Measurements from ENCODE around the gene DSG3. TPM values are rescaled to one million over a fixed set of nuclear protein-coding genes. Genes with fewer than 3 reads are reported as not detected.

Gene DSG3
- total and polyA plus RNA-seq, 2 donors from 2014 or later = not detected

DNA sequence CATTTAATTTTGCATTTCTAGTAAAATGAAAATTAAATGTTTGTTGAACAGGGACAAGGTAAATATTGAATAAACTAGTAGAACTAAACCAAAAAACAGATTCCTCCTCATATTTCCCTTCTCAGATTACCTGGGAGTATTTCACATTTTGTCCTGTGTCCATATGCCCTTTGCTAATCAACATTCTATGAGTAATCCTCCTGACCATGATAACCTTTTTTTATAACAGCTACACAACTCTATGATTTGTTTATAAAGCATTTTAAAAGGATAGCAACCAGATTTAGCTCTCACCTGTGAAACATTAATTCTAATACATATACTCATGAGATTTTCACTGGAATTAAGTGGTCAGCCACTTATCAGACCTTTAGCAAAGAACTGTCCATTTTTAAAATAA lies 43.3 kb downstream of the DSG3 start:
- intact Hi-C loops (cut with DNase I) = no loop called here
- no peak for FAIRE-seq

DNA sequence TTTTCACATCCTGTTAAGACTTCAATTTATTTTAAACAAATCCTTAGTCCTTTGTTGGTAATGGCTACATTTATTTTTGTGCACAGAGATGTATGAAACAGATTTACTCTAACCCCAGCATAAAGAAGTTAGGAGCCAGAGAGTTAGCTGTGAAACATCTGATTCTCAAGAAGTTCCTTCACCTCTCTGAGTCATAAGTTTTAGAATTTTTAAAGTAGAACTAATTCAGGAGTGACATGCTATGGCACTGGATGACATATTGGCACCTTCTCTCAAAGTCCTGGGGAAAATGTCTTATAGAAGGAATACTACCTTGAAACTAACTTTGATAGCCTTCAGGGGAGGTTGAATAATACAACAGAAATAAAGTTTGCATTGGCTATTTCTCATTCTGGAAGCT lies 44.0 kb downstream of the DSG3 start:
- Histone ChIP-seq H3K9me3 (ENCODE audit: control insufficient read depth in 2 of 3, insufficient read depth in 1 of 3, low read length in 3 of 3) (no peaks in the 10 kb centered on the region), H3K9ac (ENCODE audit: low read length in 3 of 3) (no peak overlapping the region), H3K36me3 (ENCODE audit: control insufficient read depth in 2 of 3, insufficient read depth in 3 of 3, low read length in 3 of 3) (no peaks in the 10 kb centered on the region), H3K4me1 (ENCODE audit: control insufficient read depth in 2 of 3, insufficient read depth in 2 of 3, low read depth in 1 of 3, low read length in 3 of 3) (no peaks in the 10 kb centered on the region), H3K27ac (ENCODE audit: low read depth in 2 of 2, low read length in 2 of 2) (no peak overlapping the region), H3K4me3 (ENCODE audit: low read length in 3 of 3) (no peak overlapping the region), H3K27me3 (ENCODE audit: control insufficient read depth, insufficient read depth, low read length) (no peaks in the 10 kb centered on the region)
- no peak for DNase-seq
- TF ChIP-seq, protein P1, sequence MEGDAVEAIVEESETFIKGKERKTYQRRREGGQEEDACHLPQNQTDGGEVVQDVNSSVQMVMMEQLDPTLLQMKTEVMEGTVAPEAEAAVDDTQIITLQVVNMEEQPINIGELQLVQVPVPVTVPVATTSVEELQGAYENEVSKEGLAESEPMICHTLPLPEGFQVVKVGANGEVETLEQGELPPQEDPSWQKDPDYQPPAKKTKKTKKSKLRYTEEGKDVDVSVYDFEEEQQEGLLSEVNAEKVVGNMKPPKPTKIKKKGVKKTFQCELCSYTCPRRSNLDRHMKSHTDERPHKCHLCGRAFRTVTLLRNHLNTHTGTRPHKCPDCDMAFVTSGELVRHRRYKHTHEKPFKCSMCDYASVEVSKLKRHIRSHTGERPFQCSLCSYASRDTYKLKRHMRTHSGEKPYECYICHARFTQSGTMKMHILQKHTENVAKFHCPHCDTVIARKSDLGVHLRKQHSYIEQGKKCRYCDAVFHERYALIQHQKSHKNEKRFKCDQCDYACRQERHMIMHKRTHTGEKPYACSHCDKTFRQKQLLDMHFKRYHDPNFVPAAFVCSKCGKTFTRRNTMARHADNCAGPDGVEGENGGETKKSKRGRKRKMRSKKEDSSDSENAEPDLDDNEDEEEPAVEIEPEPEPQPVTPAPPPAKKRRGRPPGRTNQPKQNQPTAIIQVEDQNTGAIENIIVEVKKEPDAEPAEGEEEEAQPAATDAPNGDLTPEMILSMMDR (IDR thresholded peaks at IDR 0.05; ENCODE audit: borderline replicate concordance, extremely low read depth, insufficient read depth) = no peak
- no peak for FAIRE-seq
- intact Hi-C loops (cut with DNase I) = no loop called here

More for the DNA sequence above, 43.3 kb downstream of the DSG3 start:
- no peaks in the 10 kb centered on the region for H3K9me3 ChIP-seq (ENCODE audit: control insufficient read depth in 2 of 3, insufficient read depth in 1 of 3, low read length in 3 of 3)
- H3K9ac ChIP-seq (ENCODE audit: low read length in 3 of 3) = no peak overlapping the region
- no peaks in the 10 kb centered on the region for H3K4me1 ChIP-seq (ENCODE audit: control insufficient read depth in 2 of 3, insufficient read depth in 2 of 3, low read depth in 1 of 3, low read length in 3 of 3)
- H3K27ac ChIP-seq (ENCODE audit: low read depth in 2 of 2, low read length in 2 of 2) = no peak overlapping the region
- DNase-seq = no peak
- H3K36me3 ChIP-seq (ENCODE audit: control insufficient read depth in 2 of 3, insufficient read depth in 3 of 3, low read length in 3 of 3) = no peaks in the 10 kb centered on the region
- H3K4me3 ChIP-seq (ENCODE audit: low read length in 3 of 3) = no peak overlapping the region
- TF ChIP-seq, protein P1 (IDR thresholded peaks at IDR 0.05; ENCODE audit: borderline replicate concordance, extremely low read depth, insufficient read depth) = no peak
- H3K27me3 ChIP-seq (ENCODE audit: control insufficient read depth, insufficient read depth, low read length) = no peaks in the 10 kb centered on the region

DNA sequence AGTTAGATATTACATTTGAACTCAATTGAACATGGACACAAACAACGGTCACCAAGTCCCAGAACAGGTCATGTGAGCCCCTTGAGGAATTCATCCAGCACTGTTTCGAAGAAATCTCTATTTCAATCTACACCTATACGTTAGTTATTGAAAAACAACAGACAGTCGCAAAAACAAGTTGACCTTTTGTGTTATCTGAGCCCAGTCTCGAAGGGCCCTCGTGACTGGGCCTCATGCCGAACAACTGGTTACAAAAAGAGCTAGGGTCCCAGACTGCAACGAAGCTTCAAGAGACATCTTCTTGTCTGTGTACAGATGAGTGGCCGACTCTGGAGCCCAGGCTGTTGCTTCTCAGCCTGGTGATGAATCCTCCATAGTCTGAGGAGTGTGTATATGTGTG lies 45.1 kb downstream of the DSG3 start:
- FAIRE-seq (no peak), DNase-seq (no peak)
- Histone ChIP-seq H3K4me1 (ENCODE audit: control insufficient read depth in 2 of 3, insufficient read depth in 2 of 3, low read depth in 1 of 3, low read length in 3 of 3) (no peaks in the 10 kb centered on the region), H3K27ac (ENCODE audit: low read depth in 2 of 2, low read length in 2 of 2) (no peak overlapping the region), H3K9ac (ENCODE audit: low read length in 3 of 3) (no peak overlapping the region), H3K27me3 (ENCODE audit: control insufficient read depth, insufficient read depth, low read length) (no peaks in the 10 kb centered on the region), H3K4me3 (ENCODE audit: low read length in 3 of 3) (no peak overlapping the region), H3K9me3 (ENCODE audit: control insufficient read depth in 2 of 3, insufficient read depth in 1 of 3, low read length in 3 of 3) (no peaks in the 10 kb centered on the region), H3K36me3 (ENCODE audit: control insufficient read depth in 2 of 3, insufficient read depth in 3 of 3, low read length in 3 of 3) (no peaks in the 10 kb centered on the region)
- intact Hi-C loops (cut with DNase I) = no loop called here
- TF ChIP-seq, protein P1 (IDR thresholded peaks at IDR 0.05; ENCODE audit: borderline replicate concordance, extremely low read depth, insufficient read depth) = no peak

DNA sequence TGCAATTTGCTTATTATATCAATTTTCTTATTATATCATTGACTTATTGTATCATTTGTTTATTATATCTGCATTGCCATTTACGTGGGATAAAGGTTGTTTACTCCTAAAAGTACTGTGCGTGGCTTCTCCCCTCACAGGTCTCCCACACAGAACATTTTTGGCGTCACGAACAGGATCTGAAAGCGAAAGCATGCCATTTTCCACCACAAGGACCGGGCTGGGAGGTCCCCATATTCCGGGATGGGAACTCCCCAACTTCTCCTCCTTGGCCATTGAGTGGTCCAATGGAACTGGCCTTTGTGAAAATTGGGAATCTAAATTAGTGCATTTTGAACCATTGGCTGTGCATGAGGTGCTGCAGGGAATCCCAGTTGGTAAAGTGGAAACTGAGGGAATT lies 45.6 kb downstream of the DSG3 start:
- H3K27me3 ChIP-seq (ENCODE audit: control insufficient read depth, insufficient read depth, low read length) = no peaks in the 10 kb centered on the region
- intact Hi-C loops (cut with DNase I) = no loop called here

More for the DNA sequence above, 45.6 kb downstream of the DSG3 start:
- Histone ChIP-seq H3K4me1 (ENCODE audit: control insufficient read depth in 2 of 3, insufficient read depth in 2 of 3, low read depth in 1 of 3, low read length in 3 of 3) (no peaks in the 10 kb centered on the region), H3K9ac (ENCODE audit: low read length in 3 of 3) (no peak overlapping the region), H3K4me3 (ENCODE audit: low read length in 3 of 3) (no peak overlapping the region), H3K9me3 (ENCODE audit: control insufficient read depth in 2 of 3, insufficient read depth in 1 of 3, low read length in 3 of 3) (no peaks in the 10 kb centered on the region), H3K27ac (ENCODE audit: low read depth in 2 of 2, low read length in 2 of 2) (no peak overlapping the region), H3K36me3 (ENCODE audit: control insufficient read depth in 2 of 3, insufficient read depth in 3 of 3, low read length in 3 of 3) (no peaks in the 10 kb centered on the region)
- FAIRE-seq (no peak), DNase-seq (no peak)
- TF ChIP-seq, protein P1 (IDR thresholded peaks at IDR 0.05; ENCODE audit: borderline replicate concordance, extremely low read depth, insufficient read depth) = no peak

All from kidney (tissue), 14 donors.